NCI-H1105 treated with DMSO at 0.1 percent for 48 hours (cell line): ENCODE measurements around the gene ILDR2.

Source experiments
- DNase-seq: peaks from one replicate; lab custom pipeline; 2025; lab: John Stamatoyannopoulos, UW

Gene ILDR2

DNA sequence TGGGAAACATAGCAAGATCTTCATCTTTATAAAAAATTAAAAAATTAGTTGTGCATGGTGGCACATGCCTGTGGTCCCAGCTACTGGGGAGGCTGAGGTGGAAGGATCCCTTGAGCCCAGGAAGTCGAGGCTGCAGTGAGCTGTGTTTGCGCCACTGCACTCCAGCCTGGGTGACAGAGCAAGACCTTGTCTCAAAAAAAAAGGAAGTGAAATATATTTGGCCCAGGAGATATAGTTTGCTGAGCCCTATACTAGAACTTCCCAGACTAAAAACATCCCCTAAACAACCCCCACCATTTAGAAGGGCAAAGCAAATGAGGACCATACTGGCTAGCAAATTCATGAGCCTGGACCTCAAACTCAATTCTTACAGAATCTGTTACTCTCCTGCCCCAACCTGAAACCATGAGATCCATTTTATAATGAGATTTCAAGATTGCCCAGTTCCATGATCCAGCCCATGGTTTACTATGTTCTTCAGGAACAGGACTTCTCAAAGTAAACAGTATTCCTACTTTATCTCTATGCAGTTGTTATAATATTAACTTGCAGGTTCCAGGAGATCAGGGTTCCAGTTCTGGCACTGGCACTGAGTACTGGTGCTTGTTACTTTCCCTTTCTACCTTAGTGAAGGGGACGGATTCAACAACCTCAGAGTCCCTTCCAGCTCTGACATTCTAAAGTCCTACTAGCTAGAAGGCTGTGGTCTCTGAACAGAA lies 50.4 kb downstream of the ILDR2 start:
- DNase-seq, result no peak

DNA sequence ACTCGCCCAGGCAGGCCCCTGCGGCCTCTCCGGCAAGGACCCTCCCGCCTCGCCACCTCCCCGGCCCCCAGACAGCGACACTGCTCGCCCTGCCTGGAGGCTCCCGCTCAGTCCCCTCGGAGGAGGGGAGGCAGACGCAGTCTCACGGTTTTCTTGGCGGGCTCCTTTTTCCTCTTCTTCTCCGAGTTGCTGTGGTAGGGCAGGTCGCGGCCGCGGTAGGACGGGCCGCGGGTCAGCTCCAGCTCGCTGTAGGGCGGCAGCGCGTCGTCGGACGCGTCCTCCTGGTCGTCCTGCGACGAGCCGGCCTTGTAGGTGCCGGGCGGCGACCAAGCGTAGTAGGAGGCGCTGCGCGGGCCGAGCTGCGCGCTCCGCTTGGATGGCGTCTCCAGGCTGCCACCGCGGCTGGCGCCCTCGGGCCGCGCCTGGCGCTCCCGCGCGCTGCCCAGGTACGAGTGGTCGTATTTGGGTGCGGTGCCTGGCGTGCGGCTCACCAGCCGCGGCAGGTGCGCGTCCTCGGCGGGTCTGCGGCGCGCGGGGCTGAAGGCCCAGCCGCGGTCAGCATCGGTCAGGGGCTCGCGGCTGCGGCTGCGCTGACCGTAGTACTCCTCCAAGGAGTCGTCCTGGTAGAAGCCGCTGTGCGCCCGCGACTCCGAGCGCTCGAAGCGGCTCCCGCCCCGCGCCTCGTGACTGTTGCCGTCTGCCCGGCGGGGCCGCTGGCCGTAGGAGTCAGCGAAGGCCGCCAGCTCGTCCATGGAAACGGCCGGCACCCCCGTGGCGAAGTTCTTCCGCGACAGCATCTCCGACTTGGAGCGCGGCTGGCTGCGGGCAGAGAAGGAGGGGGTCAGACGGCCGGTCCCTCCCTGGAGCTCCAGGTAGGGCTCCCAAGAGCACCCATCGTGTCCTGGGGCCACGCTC lies 54.5 kb downstream of the ILDR2 start:
- peak; percentile 37 for DNase-seq

DNA sequence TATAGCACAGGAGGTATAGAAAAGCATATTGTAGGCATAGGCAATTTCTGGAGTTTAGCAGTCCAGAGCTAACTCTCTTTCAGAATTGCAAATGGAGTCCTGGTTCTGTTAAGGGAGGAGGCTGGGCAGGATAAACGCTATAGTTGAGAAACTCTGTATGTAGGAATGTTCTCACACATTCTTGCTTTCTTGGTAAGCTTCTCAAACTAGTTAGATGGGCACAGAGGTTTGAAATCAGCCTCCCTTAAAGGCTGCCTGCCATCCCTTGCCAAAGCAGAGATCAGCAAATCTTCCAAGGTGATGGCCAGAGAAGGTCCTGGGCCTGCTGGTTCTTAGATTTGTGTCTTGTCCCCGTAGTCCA lies 56.4 kb downstream of the ILDR2 start:
- no peak for DNase-seq

DNA sequence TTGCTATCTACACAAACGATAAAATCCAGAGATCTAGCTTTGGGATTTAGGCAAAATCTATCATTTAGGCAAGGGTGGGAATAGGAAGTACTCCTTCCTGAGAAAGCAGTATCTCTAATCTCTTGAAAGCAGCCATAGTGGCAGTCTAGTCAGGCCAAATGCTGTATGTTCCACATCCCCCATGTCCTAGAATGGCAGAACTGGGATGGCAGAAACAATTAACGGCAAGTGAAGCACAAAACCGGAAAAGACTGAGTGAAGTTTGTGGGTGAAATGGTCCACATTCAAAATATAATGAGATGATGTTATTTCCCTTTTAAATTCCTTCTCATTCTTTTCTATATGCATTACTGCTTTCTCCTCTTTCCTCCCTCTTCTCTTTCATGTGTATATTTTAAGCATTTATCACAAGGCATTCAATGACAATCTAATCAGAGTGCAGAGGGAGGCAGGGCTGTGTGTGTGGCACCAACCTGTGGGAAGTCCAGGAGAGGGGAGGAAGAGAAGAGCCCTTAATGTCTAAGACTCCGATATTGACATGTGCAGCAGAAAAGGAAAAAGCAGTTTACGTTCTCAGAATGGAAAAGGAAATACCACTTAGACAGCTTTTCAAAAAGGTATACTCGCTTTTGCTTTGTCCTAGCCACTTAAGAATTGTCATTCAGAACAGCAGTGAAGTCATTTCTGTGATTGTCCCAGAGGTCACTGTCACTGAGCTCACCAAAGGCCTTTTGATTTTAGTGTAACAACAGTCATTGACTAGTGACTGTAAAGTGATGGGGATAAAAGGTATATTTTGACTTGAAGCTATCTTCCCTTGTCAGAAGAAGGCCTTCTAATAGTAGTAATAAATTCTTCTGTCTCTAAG lies 57.0 kb downstream of the ILDR2 start:
- no peak for DNase-seq

DNA sequence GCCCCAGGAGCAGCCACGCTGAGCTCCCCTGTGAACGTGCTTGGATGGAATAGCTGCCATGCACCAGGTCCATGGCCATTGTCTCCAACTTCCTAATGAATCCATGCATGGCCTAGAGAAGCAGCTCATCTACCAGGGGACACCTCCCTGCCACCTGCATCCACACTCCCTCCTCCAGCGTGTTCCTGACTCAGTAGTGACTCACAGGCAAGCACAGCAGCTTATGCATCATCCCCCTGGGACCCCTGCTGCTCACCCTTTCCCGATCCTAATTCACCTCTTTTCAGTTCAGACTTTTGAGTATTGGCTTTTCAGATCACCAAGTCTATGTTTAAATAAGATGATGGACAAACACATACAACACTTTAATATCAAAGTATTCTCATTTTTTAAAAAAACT lies 59.4 kb downstream of the ILDR2 start:
- no peak for DNase-seq

DNA sequence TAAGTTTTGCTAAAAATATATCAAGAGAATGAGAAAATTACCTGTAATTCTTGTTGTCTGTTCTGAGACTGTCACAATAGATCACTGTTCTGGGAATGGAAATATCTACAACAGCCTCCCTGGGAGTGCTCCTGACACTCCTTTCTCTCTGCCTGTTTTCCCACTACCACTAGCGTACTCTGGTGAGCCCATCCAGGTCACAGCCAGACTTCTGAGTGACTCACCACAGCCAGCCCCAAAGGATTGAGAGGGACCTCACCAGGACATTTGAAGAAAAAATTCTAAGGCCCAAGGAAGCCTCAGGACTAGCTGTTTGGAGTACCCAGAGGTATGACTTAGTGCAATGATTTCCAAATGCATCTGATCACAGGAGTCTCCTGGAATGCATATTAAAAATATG lies 60.3 kb downstream of the ILDR2 start:
- DNase-seq, result no peak

DNA sequence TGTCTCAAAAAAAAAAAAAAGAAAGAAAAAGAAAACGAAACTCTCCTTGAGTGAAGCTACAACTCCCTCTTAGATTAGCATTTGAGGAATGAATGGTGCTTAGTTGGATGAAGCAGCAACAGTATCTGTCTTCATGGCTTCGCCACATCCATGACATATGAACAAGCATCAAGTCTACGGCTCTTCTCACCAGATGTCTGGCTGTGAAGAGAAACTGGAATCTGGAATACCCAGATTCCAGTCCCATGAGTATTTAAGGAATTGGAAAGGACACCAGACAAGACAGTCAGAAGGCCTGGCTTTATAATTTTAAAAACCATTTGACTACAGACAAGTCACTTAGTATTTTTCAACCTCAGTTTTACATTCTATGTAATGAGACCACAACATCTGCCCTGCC lies 61.2 kb downstream of the ILDR2 start:
- no peak for DNase-seq

GRCh38 chr1:166911624-166912023 lies 63.7 kb downstream of the ILDR2 start:
- DNase-seq, result no peak

DNA sequence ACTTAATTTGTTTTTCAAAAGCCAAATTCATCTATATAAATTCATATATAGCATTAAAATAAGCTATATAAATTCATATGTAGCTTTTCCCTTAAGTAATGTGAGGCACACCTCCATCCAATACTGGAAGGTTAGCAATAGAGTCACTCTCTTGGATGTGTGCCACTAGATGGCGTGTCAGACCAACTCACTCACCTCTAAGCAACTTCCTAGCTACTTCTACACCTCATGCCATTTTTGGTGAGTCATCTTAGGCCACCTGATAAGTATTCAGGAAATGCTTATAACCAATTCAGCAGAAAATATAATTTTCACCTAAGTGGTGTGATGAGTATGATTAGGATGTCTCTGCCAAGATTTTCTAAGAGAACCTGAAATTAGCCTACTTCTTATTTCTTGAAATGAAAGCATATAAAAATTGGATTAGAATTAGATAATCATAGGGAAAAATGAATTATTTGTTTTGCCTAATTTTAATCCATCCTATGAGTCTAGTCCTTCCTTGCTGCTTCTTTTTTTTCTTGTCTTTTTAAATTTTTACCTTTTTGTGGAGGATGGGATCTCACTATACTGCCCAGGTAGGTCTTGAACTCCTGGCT lies 64.8 kb downstream of the ILDR2 start:
- DNase-seq, result peak; percentile 88

- no peak for DNase-seq
Observed at GRCh38 chr1:166908942-166909341, 66.4 kb downstream of the ILDR2 start.

GRCh38 chr1:166907763-166908162 lies 67.6 kb downstream of the ILDR2 start:
- DNase-seq, result no peak

- no peak for DNase-seq
Observed at GRCh38 chr1:166907051-166907450, 68.3 kb downstream of the ILDR2 start.

DNA sequence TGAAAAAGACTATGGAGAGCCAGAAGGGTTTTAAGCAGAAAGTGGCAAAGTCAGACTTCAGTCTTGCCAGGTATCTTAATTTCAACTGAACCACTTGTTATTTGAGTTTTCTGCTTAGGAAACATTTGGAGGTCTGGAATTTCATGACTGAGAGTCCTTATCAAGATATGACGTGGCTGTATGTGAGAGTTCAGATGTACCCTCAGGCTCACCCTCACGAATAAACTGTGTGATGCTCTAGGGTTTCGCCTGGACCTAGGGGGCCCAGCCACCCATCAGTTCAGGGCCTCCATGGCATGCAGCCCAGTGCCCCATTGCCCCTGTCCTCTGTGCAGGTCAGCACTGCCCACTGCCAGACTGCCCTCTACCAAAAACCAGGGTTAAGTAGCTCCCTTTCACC lies 68.7 kb downstream of the ILDR2 start:
- no peak for DNase-seq

GRCh38 chr1:166905900-166906299 lies 69.4 kb downstream of the ILDR2 start:
- DNase-seq, result no peak

- no peak for DNase-seq
Observed at GRCh38 chr1:166905136-166905535, 70.2 kb downstream of the ILDR2 start.

GRCh38 chr1:166903232-166903631 lies 72.1 kb downstream of the ILDR2 start:
- no peak for DNase-seq

- DNase-seq, result no peak
Observed at GRCh38 chr1:166902279-166902678, 73.1 kb downstream of the ILDR2 start.

GRCh38 chr1:166900987-166901386 lies 74.4 kb downstream of the ILDR2 start:
- DNase-seq, result no peak

- no peak for DNase-seq
Observed at GRCh38 chr1:166899769-166900168, 75.6 kb downstream of the ILDR2 start.

DNA sequence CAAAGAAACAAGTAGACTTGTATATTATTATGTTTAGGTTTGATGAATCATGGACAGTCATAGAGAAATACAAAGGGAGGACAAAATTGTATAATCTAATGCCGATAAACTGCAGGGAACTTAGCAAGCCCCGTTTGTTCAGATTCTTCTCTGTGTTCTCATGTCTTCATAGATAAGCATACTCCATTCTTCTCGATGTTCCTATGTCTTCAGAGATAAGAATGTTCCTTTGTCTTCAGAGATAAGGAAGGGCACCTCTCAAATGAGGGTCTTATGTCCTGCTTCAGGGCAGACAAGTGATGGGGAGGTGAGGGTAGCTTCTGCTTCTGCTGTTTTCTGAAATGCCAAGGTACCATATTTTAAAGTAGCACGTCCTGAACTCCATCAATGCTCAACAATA lies 79.6 kb downstream of the ILDR2 start:
- no peak for DNase-seq

- no peak for DNase-seq
Observed at GRCh38 chr1:166889776-166890175, 85.6 kb downstream of the ILDR2 start.
